GM18870 (cell line): ENCODE measurements around the gene SRRM3.
"Not testable (repeated sequence)": the region's sequence is repeated elsewhere in the genome, so short reads cannot be mapped to it uniquely, and the experiment has no call there.

Source experiments
- ATAC-seq: cut with Tn5 transposase; IDR thresholded peaks from one replicate; pipeline ENCODE4 v1.9.1; 2021; ENCODE audit warnings: moderate library complexity; ENCODE audit not compliant: unreplicated experiment

SRRM3 gene

GRCh38 chr7:76285604-76286374 is 84.1 kb downstream of the SRRM3 start:
- no peak for ATAC-seq

GRCh38 chr7:76286842-76287403 is 85.2 kb downstream of the SRRM3 start:
- no peak for ATAC-seq

- ATAC-seq: not testable (repeated sequence)
Measured at GRCh38 chr7:76290847-76291350, 89.2 kb downstream of the SRRM3 start.

- peak; percentile 81 for ATAC-seq
Measured at GRCh38 chr7:76291351-76292212, 89.9 kb downstream of the SRRM3 start.

- ATAC-seq: peak; percentile 11
Measured at GRCh38 chr7:76292213-76292573, 90.5 kb downstream of the SRRM3 start.

GRCh38 chr7:76292911-76293310 is 91.2 kb downstream of the SRRM3 start:
- ATAC-seq: not testable (repeated sequence)

GRCh38 chr7:76293407-76293901 is 91.8 kb downstream of the SRRM3 start:
- ATAC-seq: no peak

GRCh38 chr7:76294344-76295024 is 92.8 kb downstream of the SRRM3 start:
- no peak for ATAC-seq

- ATAC-seq: no peak
Measured at GRCh38 chr7:76296743-76297740, 95.3 kb downstream of the SRRM3 start.

- no peak for ATAC-seq
Measured at GRCh38 chr7:76300166-76300731, 98.6 kb downstream of the SRRM3 start.

GRCh38 chr7:76301000-76301399 is 99.3 kb downstream of the SRRM3 start:
- ATAC-seq: no peak

- ATAC-seq: peak; percentile 58
Measured at GRCh38 chr7:76302347-76303201, 100.9 kb downstream of the SRRM3 start, which contains the start of gene HSPB1. HSPB1 (plus strand) TSS chr7:76302673; CDS start chr7:76302713, 40 bp downstream.

- peak; percentile 37 for ATAC-seq
Measured at GRCh38 chr7:76303202-76304147, 101.8 kb downstream of the SRRM3 start.

- no peak for ATAC-seq
Measured at GRCh38 chr7:76304888-76305375, 103.2 kb downstream of the SRRM3 start.

- not testable (repeated sequence) for ATAC-seq
Measured at GRCh38 chr7:76308874-76309273, 107.2 kb downstream of the SRRM3 start.

- ATAC-seq: not testable (repeated sequence)
Measured at GRCh38 chr7:76309341-76310101, 107.8 kb downstream of the SRRM3 start.
